Uterus (tissue), 2 donors: ENCODE measurements around the gene IFI44.

Experiments
- POLR2A ChIP-seq, 2 donors: fragments of 450-650 bp; IDR thresholded peaks; one replicate each; pipeline ENCODE4 v1.6.1; 2016; ENCODE audit warnings: antibody characterized with exemption in 2 of 2, mild to moderate bottlenecking in 1 of 2, moderate library complexity in 1 of 2
- TF ChIP-seq, protein P1 (sequence below), 4 experiments: fragments of 200-600 bp in 2 of 4; fragments of 450-650 bp in 2 of 4; sonication (generic) in 2 of 4; IDR thresholded peaks; one replicate each; pipeline ENCODE4 v1.5.1; 2016 to 2019; ENCODE audit warnings: antibody characterized with exemption in 4 of 4, mild to moderate bottlenecking in 2 of 4, moderate library complexity in 1 of 4

DNA sequence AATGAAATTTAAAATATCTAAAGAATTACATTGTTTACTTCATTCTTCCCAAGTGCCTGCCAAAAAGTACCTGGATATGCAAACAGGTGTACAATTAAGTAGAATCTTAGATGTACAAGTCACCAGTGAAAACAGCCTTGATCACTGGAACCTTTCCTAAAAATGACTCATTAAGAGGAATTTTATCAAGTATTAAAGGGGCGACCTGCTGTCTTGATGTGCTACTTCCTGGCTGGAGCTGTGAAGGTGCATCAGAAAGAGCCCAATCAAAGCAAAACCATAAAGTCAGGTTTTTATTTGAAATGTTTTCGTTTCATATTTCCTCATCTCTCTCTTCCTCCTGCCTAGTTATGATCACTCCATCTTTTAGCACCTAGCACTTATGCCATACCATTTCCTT lies 33.4 kb downstream of the IFI44 start:
- TF ChIP-seq, protein P1, sequence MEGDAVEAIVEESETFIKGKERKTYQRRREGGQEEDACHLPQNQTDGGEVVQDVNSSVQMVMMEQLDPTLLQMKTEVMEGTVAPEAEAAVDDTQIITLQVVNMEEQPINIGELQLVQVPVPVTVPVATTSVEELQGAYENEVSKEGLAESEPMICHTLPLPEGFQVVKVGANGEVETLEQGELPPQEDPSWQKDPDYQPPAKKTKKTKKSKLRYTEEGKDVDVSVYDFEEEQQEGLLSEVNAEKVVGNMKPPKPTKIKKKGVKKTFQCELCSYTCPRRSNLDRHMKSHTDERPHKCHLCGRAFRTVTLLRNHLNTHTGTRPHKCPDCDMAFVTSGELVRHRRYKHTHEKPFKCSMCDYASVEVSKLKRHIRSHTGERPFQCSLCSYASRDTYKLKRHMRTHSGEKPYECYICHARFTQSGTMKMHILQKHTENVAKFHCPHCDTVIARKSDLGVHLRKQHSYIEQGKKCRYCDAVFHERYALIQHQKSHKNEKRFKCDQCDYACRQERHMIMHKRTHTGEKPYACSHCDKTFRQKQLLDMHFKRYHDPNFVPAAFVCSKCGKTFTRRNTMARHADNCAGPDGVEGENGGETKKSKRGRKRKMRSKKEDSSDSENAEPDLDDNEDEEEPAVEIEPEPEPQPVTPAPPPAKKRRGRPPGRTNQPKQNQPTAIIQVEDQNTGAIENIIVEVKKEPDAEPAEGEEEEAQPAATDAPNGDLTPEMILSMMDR (IDR thresholded peaks at IDR 0.05): no peak
- TF ChIP-seq POLR2A (IDR thresholded peaks at IDR 0.05): no peak
